Measurements from ENCODE around the gene ADGRB2.

Gene ADGRB2

DNA sequence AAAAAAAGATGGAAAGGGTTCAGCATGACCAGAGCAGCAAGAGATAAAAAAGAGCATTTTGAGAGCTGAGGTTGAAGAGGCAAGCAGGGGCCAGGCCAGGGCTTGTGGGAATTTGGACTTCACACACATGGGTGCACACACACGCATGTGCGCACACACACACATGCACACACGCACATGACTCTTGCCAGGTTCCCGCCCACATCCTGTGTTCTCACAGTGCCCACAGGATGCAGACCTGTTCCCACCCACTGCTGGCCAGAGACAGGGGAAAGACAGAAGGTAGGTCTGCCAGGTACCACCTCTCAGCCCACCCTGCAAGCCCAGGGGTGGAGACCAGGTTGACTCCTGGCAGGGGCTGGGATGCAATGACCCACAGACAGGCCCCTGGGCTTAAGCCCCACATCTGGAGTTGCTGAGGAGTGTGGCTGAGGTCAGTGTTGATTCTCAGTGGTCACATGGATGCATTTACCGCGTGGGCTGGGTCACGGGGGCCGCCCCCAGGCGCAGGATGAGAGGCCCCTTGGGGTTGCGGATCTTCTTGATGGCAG lies 64.7 kb downstream of the ADGRB2 start:
- no peak for DNase-seq

DNA sequence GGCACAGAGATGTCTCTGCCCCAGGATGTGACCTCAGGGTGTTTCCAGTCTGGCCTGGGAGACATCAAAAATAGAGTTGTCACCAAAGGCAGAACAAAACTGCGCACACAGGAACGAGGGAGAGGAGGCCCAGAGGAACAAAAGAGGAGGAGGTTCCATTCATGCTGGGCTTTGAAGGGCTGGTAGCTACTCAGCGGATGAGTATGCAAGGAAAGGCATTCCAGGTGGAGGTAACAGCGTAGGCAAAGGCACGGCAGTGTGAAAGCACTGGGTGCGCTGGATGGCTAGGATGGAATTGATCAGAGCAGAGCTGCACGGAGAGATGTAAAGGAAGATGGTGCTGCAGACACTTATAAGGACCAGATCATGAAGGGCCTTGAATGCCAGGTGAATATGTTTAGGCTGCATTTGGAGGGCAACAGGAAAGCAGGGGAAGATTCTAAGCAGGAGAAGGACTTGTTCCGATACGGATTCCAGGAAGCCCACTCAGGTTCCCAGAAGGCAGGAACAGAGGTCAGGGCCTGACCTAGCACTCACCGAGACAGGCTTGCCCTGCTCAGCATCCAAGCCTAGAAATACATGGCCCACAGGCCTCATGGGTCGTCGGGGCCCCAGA lies 66.7 kb downstream of the ADGRB2 start:
- no peak for DNase-seq

DNA sequence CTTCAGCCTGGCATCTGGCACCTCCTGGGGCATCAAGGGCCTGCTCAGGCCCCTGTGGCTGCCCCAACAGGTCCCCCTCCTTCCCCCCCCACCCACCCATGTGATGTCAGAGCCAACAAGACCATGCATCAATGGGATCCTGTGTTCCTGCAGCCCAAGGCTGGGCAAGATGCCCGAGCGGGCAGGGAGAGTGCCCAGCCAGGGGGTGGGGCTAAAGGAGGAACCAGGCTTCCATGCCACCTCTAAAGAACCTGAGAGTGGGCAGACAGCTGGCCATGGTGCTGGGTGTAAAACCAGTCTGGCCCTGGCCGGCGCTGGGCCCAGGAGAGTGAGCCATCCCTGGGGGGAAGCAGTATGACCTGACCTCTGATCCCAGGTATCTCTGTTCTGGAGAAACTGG lies 67.9 kb downstream of the ADGRB2 start:
- DNase-seq = no peak

DNA sequence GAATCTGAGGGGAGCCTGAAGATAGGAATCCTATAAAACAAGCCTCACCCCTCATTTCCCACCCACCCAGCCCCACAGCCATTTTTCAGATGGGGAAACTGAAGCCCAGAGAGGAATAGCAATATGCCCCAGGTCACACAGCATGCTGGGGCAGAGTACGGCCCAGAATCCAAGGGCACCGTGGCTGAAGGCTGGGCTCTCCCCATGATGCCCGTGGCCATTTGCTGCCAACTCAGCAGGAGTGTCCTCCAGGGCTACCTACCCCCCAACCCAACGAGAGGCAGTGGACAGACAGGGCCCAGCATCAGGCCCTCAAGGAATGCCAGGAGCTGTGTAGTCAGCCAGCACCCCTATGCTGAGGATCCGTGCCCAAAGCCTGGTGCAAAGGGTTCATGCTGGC lies 68.8 kb downstream of the ADGRB2 start:
- DNase-seq = no peak

DNA sequence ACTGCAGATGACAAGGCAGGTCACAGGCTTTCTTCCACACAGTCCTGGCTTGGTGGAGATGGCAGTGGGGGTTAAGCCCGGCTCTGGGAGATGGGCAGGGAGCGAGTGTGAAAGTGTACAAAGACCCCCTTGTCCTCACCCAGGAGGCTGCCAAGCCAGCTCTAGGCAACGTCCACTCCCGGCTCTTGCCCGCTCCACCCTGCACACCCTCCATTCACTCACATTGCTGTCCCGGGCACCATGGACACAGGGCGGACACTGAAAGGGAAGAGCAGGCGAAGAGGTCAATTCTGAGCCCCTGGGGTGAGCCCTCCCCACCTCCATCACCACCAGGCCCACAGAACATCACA lies 69.2 kb downstream of the ADGRB2 start:
- DNase-seq = no peak

GRCh38 chr1:31694069-31694963 lies 69.8 kb downstream of the ADGRB2 start:
- DNase-seq = peak; percentile 57

DNA sequence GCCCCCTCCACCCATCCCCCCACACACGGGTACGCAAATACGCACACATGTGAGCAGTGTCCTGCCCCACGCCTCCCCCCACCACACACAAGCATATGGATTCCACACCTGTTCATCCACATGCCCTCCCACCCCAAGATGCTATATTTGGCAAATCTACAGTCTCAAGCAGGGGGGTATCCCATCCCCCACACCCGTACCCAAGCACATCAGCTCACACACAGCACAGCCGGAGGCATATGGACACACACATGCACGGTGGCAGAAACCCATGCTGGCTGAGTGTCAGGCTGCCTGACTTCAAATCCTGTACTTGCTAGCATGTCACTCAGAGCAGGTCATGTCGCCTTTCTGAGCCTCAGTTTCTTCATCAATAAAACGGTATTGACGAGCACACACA lies 70.9 kb downstream of the ADGRB2 start:
- DNase-seq = no peak

DNA sequence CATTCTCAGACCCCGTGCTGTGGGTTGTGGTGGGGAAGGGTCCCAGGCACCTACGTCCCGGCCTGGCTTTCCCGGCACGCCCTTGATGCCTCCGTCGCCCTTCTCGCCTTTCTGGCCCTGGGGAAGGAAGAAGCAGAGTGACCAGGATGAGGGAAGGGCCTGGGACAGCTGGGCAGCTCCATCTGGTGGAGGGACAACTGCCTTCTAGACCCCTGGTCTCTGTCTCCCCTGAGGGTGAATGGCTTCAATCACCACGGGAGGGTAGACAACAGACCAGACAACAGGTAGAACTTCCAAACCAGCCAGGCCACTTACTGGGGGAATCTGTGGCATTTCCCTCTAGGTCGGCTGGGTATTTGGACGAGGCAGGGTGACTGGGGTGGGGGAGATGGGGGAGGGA lies 72.2 kb downstream of the ADGRB2 start:
- no peak for DNase-seq

DNA sequence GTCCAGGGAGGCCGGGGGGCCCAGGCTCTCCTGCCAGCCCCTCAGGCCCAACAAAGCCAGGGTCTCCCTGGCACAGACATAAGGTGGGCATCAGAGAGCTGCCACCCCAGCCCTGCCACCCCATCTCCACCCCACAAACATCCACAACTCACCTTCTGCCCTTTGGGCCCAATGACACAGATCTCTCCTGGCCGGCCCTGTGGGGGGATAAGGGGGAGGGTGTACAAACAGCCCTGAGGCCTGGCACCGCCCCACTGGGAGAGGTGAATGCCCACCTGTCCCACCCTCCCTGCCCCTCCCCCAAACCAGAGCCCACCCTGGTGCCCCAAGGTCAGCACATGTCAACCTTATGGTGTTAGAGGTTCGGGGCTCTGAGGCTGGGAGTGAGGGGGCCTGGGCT lies 72.7 kb downstream of the ADGRB2 start:
- DNase-seq = no peak

DNA sequence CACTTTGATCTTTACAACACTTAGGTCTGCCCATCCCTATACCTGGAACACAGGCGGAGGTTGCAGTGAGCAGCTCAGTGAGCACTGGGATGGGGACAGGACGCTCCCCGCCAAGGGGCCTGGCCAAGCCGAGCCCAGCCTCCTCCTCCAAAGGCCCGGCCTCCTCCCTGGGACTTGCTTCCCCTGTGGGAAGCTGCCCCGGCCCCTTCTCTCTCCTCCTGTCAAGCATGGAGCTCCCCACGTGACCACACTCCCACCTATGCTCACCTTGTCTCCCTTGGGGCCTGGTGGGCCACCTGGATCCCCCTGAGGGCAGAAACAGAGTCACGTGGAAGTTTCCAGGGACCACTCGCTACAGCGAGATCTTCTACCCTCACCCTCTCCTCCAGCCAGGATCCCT lies 73.2 kb downstream of the ADGRB2 start:
- no peak for DNase-seq

- DNase-seq = peak; percentile 98
These were observed 74.3 kb downstream of the ADGRB2 start for GRCh38 chr1:31689854-31690253.

GRCh38 chr1:31689379-31689778 lies 74.8 kb downstream of the ADGRB2 start:
- no peak for DNase-seq

- no peak for DNase-seq
These were observed 75.8 kb downstream of the ADGRB2 start for GRCh38 chr1:31688233-31688918.

GRCh38 chr1:31687601-31688000 lies 76.5 kb downstream of the ADGRB2 start:
- no peak for DNase-seq

DNA sequence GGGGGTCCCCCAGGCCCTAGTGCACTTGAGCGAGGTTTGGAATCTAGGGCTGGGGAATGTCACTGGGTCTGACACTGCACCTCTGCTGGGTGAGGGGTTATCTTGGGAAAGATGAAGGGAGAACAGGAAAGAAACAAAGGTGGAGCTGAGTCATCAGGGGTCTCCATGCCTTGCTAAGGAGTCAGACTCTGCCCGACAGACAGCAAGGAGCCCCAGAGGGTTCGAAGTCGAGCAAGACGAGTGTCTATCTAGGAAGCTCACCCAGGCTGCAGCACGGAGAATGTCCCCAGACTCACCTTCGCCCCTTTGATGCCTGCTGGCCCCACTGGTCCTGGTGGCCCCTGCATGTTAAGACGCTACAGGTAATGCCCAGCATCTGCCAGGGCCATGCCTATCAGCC lies 78.3 kb downstream of the ADGRB2 start:
- no peak for DNase-seq

DNA sequence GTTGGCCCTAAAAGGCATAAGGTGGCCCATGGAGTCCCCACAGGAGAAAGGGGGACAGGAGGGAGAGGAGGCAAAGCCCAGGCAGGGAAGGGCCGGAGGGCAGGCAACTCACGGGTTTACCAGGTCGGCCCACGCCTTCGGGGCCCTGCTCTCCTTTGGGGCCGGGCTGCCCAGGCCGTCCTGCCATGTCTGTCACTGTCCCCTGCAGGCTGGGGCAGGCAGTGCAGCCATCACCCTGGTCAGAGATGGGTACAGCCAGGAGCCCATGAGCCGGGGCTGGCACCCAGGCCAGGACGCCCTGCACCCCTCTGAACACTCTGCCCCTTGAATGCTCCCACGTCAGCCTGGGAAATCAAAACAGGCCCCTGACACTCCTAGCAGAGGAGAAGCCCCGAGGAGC lies 80.1 kb downstream of the ADGRB2 start:
- DNase-seq = no peak

DNA sequence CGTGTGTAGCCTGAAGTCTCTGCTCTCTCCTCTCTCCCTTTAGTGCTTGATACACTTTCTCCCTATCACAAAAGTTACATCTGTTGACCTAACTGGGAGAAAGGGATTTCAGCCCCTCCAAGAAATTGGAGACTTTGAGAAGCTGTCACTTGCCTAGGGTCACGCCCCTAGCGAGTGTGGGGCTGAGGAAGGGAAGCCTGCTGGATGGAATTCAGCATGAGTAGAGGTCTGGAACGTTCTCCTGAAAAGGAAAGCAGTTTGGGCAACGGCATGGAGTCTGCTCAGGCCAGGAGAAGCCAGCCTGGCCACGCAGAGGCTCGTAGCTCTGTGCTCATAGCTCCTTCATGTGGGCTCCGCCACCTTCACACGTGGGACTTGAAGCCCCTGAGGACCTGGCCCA lies 82.7 kb downstream of the ADGRB2 start:
- no peak for DNase-seq

DNA sequence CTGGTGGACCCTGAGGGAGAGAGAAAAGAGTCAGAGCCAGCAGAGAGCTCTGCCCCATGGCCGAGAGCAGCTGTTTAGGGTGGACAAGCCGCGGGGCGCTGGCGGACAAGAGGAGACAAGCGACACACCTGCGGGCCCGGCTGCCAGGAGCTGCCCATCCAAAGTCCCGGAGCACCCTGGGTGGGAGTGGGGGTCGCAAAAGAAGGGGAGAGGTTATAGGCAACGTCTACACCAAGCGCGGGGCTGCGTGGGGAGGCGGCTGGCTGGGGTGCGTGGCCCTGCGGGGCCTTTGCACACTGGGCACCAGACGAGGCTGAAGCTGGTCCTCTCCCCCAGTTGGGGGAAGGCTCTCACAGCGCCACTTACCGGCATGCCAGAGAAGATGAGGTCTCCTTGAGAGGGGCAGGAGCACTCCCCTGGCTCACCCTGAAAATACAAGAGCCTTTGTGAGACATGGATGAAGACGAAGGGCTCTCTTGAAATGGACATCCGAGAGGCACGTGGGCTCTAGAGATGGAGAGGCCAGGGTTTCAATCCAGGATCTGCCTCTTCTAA lies 84.4 kb downstream of the ADGRB2 start:
- no peak for DNase-seq

DNA sequence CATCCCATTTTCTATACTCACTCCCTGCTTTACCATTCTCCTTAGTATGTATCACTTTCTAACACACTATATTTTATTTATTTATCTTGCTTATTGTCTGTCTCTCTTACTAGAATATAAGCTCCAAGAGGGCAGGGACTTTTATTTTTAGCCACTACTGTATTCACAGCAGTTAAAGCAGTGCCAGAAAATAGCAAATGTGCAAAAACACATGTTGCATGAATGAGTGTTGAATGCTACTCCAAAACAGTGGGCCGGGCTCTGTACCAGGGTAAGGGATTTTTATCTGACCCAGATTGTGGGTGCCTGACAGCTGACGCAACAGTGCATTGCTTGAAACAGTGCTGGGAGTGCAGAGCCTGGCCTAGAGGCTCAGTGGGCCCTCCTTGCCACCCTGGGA lies 85.0 kb downstream of the ADGRB2 start:
- no peak for DNase-seq

- no peak for DNase-seq
These were observed 85.5 kb downstream of the ADGRB2 start for GRCh38 chr1:31678681-31679080.

GRCh38 chr1:31677949-31678348 lies 86.2 kb downstream of the ADGRB2 start:
- no peak for DNase-seq

- no peak for DNase-seq
These were observed 86.7 kb downstream of the ADGRB2 start for GRCh38 chr1:31677401-31677800.
